Activated effector memory CD4-positive, alpha-beta T cell treated with anti-CD3 and anti-CD28 coated beads, Interleukin-2, amount 50 U/mL, for 16 hours (primary cell): Measurements from ENCODE around the gene KRTAP16-1.
"Not testable (repeated sequence)": the region's sequence is repeated elsewhere in the genome, so short reads cannot be mapped to it uniquely, and the experiment has no call there.

Source experiments
- DNase-seq: peaks from one replicate; pipeline ENCODE4 v3.0.0-alpha.2; 2020

Gene KRTAP16-1

DNA sequence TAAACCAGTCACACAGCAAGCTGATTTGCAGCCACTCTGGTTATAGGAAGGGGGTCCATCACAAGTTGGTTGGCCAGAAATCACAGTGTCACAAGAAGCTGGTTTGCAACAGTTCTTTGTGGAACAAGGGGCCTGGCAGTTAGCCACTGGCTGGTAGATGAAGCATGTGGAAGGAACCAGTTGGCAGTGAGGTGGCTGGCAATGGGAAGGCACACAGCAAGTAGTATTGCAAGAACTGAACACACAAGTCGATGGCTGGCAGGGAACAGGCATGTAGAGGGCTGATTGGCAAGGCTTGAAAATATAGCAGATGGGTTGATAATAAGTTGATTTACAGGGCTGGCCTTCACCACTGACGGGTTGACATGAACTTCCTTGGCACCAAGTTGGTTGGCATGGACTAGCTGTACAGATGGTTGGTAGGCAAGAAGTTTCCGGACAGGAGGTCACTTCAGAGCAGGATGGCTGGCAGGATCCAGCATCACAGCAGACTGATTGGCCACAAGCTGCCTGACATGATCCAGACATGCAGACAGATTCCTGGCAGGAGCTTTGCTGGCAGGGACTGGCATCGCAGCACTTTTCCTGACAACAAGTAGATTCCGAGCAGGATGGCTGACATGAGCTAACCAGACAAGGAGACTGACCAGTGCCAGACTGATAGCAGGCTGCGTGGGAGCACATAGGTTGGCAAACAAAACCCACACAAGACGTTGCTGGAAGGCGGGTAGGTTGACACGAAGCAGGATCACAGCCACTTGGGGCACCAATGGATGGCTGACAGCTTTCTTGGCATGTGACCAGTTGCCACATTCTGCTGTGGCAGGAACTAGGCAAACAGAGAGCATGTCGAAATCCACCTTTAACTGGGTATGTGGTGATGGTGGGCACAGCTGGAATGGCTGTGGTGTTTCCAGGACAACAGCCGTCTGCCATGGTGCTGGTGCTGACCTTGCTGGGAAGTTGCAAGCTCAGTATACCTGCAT, 6.9 kb downstream of the KRTAP16-1 start, which contains the start of gene KRTAP29-1:
Gene KRTAP29-1, minus strand, starts transcription at position 936 of the 986 bp plus-strand sequence. Its CDS starts 0 bp downstream, at position 936.
- DNase-seq, result no peak

DNA sequence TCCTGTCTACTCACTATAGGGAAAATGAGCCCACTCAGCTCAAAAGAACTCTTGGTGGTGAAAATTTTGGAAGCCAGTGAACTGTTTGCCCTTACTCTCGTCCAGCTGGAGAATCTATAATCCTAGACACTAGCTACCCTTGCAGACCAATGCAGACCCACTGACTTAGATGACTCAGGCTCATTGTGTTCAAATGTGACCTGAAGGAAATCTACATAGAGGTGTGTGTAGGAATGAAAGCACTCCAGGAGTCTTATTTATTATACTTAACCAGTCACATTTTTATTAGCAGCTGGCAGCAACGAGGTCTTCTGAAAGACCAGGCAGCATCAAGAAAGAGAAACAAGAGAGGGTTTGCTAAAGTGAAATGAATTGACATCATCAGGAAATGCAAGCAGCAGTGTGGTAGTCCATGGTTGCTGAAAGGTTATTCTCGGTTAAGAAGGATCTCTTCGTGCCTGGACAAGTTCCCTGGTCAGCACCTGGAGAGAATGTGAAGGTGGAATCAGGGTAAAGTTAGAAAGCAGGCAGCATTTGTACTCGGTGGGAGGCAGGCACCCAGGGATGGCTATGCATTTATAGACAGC, 7.8 kb downstream of the KRTAP16-1 start:
- no peak for DNase-seq

DNA sequence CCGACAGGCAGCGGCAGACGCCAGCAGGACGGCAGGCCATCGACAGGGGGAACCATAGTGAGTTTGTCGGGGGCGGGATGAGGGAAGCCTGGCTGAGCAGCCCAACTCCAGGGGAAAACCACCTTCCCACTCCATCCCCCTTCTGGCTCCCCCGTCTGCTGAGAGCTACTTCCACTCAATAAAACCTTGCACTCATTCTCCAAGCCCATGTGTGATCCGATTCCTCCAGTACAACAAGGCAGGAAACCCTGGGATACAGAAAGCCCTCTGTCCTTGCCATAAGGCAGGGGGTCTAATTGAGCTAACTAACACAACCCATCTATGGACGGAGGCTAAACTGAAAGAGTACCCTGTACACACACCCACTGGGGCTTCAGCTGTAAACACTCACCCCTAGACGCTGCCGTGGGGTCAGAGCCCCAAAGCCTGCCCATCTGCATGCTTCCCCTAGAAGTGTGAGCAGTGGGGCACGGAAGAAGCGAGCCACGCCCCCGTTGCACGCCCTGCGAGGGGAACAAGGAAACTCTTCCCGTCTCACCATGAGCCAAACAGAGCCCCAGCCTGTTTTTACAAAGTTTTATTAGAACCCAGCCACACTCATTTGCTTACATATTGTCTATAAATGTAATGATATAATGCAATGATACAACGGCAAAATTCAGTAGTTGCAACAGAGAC, 10.5 kb downstream of the KRTAP16-1 start:
- no peak for DNase-seq

DNA sequence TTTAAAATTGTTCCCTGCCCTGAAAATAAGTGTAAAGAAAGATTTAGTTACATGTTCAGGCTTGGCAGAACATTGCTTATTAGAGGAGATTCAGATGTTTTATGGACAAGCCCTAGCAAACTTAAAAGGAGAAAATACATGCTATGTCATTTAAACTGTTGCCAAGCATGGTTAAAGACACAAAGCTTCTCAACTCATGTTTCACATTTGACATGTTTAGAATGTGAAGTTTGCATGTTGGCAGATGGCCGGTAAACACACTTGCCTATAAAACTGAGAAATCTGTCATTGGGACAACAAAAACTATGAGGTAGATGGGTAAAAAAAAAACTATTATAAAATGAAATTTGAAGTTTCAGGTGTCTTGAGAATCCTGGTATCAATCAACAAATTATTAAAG, 12.3 kb downstream of the KRTAP16-1 start:
- no peak for DNase-seq

DNA sequence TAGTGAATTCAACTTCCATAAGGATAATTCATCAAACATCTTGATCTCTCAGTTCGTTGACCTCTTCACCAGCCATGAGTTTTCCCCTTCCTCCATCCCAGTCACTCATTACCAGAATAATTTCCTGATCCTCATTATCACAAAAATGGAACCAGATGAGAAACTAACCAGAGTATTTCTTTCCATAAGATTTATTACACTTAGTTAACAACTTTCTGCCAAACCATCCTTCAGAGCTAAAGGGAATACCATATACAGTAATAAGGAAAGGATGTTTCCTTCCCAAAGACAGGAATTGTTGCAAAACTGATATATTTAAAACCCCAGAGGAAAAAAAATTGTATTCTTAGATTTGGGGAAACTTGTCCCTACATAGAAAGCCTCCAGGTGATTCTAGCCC, 15.1 kb downstream of the KRTAP16-1 start:
- no peak for DNase-seq

DNA sequence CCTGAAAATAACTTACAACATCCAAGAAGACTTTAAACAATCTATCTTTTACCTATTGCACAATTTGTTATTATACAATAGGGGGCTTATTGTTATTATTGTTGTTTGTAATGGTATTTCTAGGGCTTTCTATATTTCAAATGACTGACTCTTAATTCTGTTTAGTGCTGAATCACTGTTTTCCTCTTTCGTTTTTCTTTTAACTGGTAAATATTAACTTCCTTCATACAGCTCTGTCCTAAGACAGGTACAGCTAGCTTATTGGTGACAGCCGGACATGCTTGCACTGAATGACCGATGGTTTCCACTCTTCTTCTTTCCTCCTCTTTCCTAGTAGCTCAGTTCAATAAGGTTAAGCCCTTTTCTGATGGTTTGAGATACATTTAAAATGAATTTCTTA, 22.1 kb downstream of the KRTAP16-1 start:
- no peak for DNase-seq

DNA sequence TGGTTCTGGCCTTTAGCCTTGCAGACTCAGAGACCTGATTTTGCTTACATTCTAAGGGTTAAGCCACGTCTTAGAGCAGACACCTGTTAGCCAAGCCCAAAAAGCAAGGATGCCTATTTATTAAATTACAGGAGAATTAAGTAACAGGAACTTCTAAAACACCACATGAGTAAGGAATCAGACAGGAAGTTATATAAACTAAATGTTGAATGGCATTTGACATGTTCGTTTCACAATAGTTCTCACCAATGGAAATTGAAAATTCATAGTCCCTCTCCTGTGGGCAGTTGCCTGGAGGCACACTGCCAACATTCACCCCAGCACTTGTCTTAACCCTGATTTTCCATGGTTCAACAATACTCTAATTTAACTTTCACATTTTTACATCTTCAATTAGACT, 24.6 kb downstream of the KRTAP16-1 start:
- no peak for DNase-seq

DNA sequence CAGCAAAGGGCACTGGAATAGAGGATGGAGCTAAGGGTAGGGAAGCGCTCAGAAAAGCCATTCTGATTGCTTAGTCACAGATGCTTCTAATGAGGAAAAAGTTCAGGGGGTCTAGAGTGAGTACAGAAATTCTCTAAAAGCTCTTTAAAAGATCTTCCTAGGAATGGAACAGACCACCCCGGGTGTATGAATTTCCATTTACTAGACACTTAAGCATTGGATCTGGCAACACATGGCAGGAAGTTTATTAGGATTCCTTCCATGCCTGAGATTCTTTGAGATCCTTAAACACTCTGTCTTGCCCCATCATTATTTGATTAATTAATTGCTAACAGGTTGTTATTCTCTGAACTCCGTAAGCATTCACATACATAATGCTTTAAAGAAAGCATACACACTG, 25.1 kb downstream of the KRTAP16-1 start:
- no peak for DNase-seq

DNA sequence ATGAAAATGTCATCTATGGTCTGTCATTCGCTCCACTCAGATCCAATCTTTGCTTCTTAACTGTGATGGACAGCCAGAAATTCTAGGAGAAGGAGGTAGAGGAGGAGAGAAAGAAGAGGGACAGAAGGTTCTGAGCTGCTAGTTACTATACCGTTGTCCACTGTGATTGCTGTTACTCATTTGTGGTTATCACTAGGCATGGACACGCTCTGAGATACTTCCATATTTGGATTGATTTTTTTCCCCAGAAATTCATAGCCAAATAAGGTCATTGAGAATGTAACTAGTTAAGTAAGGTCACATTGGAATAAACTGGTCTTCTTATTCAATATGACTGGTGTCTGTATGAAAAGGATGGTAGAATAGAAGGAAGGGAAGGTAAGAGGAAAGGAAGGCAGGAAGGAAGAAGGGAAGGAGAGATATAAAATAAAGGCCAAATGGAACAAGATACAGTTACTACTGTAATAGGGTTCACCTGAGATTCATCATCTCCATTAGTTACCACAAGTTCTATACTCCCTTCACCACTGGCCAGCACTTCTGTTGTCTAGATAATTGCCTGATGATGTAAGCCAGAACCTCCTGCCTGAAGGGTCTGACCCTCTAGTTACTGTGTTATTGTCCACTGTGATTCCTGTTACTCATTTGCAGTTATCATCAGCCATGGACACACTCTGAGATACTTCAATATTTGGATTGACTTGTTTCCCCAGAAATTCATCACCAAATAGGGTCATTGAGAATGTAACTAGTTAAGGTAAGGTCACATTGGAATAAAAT, 30.7 kb downstream of the KRTAP16-1 start:
- DNase-seq, result no peak

DNA sequence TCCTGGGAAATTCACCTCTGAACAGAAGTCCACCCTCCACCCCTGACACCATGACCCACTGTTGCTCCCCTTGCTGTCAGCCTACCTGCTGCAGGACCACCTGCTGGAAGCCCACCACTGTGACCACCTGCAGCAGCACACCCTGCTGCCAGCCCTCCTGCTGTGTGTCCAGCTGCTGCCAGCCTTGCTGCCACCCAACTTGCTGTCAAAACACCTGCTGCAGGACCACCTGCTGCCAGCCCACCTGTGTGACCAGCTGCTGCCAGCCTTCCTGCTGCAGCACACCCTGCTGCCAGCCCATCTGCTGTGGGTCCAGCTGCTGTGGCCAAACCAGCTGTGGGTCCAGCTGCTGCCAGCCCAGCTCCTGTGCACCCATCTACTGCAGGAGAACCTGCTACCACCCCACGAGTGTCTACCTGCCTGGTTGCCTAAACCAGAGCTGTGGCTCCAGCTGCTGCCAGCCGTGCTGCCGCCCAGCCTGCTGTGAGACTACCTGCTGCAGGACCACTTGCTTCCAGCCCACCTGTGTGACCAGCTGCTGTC, 33.4 kb downstream of the KRTAP16-1 start, which contains the start of gene KRTAP9-7:
Gene KRTAP9-7, plus strand, starts transcription at position 51 of the 543 bp plus-strand sequence. Its CDS starts 0 bp downstream, at position 51.
- not testable (repeated sequence) for DNase-seq

DNA sequence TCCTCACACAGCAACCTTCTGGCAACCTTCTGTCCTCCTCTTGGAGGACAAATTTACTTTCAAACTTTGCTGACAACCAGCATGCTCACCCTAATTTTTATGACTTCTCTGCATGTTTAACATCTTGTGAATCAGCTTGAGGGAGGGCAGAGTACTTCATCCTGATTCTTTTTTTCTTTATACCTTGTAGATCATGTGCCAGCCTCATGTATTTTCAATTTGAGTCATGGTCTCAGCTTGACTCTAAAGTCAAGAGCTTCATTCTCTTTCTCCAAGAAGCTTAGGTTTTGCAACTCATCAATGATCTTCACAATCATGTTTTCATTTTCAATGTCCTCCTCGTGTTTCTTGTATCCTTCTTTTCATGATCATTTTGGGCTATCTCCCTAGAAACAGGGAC, 37.3 kb downstream of the KRTAP16-1 start:
- DNase-seq, result no peak

DNA sequence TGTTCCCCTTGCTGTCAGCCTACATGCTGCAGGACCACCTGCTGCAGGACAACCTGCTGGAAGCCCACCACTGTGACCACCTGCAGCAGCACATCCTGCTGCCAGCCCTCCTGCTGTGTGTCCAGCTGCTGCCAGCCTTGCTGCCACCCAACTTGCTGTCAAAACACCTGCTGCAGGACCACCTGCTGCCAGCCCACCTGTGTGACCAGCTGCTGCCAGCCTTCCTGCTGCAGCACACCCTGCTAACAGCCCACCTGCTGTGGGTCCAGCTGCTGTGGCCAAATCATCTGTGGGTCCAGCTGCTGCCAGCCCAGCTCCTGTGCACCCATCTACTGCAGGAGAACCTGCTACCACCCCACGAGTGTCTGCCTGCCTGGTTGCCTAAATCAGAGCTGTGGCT, 37.8 kb downstream of the KRTAP16-1 start:
- DNase-seq, result not testable (repeated sequence)

DNA sequence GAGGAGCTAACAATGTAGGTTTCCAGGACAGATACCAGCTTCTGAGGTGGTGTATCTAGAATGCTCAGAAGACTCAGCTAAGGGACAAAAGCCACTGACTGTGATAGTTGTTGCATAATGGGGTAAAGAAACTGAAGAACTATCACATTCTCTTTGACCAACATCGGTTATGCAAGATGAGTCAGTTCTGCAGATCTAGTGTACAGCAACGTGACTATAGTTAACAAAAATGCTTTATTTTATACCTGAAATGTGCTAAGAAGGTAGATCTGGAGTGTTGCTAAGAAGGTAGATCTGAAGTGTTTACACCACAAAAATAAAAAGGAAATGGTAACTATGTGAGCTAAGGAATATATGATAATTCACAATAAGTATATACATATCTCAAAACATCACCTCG, 41.4 kb downstream of the KRTAP16-1 start:
- DNase-seq, result no peak

DNA sequence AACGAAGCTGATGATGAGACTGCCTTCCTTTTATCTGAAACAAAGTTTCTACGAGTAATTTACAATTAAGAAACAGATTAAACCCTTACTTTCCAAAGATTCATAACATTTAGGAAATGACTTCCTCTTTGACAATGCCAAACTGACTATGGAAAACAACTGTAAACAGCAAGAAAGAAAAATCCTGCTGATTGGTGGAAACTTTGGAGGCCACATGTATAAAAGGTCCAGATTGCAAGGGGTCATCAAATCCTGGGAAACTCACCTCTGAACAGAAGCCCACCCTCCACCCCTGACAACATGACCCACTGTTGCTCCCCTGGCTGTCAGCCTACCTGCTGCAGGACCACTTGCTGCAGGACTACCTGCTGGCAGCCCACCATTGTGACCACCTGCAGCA, 44.0 kb downstream of the KRTAP16-1 start, which contains the start of gene KRTAP9-6:
Gene KRTAP9-6, plus strand, starts transcription at position 301 of the 400 bp plus-strand sequence. Its CDS starts 0 bp downstream, at position 301.
- DNase-seq, result no peak

DNA sequence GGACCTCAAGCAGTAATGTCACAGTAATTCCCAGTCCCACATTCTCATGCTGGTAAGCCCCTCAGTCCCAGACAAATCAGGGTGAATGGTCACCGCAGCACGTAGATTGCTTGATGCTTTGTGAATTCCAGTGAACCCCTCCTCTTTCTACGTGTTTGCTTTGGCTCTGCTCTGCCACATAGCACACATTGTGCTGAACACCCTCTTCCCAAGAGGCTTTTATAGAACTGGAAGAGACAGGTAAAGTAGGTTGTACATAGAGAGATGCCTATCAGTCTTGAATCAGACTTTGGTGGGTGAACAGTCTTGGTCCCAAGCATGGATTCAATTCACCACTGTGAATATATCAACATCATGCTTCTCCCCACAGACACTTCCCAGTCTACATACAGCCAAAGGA, 44.5 kb downstream of the KRTAP16-1 start:
- DNase-seq, result no peak

DNA sequence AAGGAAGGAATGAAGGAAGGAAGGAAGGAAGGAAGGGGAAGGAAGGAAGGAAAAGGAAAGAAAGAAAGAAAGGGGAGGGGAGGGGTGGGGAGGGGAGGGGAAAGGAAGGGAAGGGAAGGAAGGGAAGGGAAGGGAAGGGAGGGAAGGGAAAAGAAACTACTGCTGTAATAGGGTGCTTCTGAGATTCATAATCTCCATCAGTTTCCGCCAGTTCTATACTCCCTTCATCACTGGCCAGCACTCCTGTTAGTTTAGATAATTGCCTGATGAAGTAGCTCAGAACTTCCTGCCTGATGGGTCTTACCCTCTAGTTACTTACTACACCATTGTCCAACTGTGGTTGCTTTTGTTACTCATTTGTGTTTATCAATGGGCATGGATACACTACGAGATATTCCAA, 45.9 kb downstream of the KRTAP16-1 start:
- no peak for DNase-seq

DNA sequence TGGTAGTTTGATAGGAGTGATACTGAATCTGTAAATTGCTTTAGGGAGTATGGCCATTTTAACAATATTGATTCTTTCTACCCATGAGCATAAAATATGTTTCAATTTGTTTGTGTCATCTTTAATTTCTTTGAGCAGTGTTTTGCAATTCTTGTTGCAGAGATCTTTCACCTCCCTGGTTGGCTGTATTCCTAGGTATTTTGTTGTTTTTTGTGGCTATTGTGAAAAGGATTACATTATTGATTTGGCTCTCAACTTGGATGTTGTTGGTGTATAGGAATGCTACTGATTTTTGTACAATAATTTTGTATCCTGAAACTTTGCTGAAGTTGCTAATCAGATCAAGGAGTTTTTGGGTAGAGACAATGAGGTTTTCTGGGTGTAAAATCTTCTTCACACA, 50.7 kb downstream of the KRTAP16-1 start:
- DNase-seq, result no peak
